HG02938 (cell line): ENCODE measurements around the gene CDC25A.

Experiments
- ATAC-seq: cut with Tn5 transposase; IDR thresholded peaks from one replicate; pipeline ENCODE4 v1.9.1; 2021; ENCODE audit warnings: mild to moderate bottlenecking, moderate library complexity; ENCODE audit not compliant: unreplicated experiment

Gene CDC25A

DNA sequence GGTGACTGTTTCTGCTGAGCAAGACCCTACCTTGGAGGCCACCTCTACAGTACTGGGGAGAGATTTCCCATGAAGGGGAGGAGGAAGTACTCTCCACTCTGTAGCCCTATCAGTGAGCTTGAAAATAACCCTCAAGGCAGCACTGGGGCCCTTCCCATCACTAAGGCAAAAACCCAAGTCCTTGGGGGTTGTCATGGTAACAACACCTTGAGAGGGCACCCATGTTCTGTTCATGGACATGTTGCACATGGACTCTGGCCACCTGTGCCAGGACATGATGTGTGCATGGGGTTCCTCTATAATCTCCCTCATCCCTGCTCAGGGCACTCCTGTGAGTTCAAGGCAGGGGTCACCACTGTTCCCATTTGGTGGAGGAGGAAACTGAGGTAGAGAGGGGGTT is 10.9 kb upstream of the CDC25A start:
- no peak for ATAC-seq

DNA sequence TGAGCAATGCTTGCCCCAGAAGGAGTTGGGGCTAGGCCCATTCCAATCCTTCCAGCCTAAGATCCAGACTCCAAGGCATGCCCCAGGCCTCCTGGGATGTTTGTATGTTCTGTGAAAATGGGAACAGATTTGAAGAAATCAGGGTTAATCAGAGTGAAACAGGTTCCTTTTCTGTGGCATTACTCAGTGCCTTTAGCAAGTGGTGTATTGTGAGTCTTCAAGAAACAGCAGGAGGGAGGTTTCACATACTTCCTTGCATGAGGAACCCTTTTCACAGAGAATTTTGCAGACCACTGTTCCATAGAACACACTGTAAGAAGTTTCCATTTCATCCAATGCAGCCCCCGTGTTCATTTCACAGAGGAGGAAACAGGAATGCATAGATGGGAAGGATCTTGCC is 8.4 kb upstream of the CDC25A start:
- ATAC-seq: no peak

DNA sequence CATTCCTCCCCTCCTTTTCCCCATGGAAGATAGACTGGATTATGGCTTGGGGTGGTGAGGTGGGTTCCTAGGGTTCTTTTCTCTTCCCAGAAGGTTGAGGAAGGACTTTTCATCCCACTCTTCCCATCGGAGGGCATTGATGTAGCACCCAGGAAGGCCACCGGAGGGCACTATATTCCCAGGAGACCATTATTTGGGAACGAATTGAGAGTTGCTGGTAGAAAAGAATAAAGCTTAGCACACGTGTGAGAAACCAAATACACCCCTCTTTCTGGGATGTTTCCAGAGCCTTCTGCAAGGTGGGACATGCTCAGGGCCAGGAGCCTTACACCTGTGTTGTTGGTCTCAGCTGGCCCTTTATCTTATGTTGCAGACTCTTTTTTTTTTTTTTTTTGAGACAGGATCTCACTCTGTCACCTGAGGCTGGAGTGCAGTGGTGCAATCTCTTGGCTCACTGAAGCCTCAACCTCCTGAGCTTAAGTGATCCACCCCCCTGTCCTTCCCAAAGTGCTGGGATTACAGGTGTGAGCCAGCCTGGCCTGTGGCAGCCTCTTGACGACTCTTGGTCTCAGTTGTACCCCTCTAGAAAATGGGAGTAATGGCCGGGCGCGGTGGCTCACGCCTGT is 6.3 kb upstream of the CDC25A start:
- ATAC-seq: no peak

DNA sequence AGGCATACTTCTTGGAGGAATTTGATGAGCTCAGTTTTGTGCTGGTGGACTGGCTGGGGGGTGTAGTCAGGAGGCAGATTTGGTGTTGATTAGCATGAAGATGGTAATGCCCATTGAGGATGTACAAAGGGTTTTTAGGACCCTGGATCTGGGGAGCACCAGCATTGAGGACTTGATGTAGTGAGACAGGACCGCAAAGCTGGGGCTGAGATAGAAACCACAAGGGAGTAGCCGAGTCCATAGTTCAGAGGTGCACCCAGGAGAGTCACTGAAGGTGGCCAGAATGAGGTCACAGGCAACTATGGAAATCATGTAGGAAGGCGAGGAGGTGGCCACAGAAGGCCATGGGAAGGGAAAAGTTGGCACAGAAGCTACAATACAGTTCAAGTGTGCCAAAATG is 2.7 kb upstream of the CDC25A start:
- no peak for ATAC-seq

DNA sequence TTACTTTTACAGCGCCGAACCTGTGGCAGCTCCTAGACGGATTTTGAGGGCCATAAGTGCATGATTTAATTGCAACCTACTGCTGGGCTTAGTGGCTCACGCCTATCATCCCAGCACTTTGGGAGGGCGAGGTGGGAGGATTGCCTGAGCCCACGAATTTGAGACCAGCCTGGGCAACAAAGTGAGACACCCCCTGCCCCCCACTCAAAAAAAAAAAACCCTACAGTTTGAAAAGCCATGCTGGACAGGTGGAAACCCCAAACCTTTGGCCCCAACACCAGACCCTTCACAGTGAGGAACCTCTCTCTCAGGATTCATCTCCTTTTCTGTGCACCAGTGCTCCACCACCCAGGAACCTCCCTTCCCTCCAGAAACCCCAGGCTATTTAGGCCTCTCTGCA is 1.1 kb upstream of the CDC25A start:
- no peak for ATAC-seq

DNA sequence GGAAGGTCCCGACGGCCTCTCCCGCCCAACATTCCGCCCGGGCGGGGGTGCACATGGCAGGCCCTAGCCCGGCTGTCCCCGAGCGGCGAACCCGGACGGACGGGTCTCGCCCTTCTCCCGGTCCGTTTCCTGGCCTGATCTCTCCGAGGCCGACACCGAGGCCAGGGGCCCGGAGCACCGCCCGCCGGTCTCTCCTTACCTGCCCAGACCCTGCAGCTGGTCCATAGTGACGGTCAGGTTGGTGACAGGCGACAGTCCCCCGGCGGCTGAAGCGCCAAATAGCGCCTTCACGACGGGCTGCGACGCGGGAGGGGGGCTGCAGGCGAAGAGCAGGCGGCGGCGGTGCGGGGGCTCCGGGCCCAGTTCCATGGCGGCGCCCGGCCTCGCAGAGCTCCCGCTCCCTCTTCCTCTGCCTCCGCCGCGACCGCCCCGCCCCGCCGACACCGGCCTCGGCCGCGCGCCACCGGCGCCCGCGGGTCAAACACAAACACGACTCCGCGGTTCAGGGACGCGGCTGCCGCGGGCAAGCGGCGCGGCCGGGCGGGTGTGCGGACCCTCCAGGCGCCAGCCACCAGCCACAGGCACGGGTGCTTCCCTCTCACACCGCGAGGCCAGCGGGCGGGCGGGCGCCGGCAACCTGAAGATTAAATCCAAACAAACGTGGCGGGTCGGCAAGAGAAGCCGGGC is 495 bp downstream of the CDC25A start:
- peak; percentile 24 for ATAC-seq

DNA sequence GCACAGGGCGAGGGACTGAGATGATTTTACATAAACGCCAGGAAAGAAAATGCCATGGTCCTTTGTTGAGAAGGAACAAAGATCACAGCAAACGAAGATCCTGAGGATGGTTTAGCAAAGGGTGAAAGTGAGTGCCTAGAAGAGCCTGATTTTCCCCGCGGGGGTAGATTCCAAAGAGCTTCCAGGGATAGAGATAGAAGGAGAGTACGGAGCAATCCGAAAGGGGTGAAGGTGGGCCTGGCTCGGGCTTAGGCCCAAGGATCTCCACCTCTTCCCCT is 977 bp downstream of the CDC25A start:
- no peak for ATAC-seq

DNA sequence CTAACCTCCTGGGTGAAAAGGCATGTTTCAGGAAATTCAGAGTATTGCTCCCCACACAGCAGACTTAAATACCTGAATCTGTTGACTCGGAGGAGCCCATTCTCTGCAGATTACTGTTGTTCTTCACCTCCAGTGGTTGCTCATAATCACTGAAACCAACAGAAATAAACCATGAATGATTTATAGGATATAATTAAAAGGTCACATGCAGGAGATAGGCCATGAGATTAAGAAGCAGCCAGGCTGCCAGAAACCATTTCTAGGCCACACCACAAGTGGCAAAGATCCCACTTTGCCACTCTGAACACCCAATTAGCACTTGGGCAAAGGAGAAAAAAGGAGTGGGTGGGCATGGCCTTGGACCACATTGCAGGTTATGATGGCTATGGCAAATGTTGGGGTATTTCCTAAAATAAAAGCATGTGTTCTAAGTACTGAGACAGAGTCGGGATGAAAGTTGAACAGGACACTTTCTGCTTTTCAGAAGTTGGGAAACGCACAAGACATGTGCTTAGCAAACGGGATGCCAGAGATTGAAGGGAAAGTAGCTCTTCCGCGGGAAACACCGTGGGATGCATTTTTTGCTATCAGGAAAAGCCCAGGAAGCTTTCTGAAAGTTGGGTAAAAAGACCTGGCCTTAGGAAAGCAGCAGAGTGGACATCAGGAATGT is 1.5 kb downstream of the CDC25A start:
- ATAC-seq: no peak

DNA sequence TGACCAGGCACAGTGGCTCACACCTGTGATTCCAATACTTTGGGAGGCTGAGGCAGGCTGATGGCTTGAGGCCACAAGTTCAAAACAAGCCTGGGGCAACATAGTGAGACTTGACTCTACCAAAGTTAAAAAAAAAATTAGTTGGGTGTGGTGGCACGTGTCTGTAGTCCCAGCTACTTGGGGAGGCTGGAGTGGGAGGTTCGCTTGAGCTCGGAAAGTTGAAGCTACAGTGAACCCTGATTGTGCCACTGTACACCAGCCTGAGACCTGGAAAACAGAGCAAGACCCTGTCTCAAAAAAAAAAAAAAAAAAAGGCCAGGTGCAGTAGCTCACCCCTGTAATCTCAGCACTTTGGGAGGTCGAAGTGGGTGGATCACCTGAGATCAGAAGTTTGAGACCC is 3.1 kb downstream of the CDC25A start:
- no peak for ATAC-seq

DNA sequence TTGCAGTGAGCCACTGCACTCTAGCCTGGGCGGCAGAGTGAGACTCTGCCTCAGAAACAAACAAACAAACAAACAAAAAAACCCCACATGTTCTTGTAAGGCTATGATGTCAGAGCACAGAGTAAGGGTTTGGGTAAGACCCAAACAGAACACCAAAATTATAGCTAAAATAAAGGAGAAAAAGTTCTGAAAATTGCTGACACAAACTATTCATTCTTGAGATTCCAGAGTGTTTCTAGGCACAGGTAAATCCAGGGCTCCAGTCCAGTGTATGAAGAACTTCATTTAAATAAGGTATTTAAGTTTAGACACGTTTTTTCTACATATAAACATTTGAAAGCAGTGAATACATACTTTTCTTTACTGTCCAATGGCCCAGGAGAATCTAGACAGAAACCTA is 3.9 kb downstream of the CDC25A start:
- no peak for ATAC-seq

DNA sequence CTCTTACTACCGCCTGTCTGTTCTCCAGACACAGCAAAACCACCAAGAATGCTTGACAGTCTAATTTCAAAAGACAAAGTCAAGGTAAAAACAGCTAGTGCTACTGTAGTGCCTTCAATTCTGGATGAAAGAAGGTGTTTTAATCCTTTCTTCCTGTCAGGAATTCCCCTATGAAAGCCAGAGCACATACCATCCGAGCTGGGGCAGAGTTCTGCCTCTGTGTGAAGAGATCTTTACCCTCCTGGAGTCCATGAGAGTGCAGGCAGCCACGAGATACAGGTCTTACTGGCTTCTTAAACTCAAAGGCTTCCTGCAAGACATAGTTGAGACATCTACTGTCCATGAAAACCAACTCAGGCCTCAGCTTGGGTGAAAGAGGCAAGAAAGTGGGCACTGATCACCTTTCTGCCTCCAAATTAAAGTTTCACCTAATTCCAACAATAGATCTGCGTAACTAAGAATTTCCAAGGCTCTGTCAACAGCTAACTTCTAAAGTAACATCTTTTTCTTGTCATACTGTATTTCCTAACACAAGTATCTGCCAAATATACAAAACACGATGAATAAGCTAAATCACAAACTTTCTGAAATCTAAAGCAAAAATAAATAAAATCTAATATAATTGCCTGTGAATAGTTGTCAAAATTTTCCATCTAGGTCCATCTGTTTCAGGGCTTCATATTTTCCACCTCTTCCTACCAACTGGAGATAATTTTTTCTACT is 7.5 kb downstream of the CDC25A start:
- ATAC-seq: no peak

DNA sequence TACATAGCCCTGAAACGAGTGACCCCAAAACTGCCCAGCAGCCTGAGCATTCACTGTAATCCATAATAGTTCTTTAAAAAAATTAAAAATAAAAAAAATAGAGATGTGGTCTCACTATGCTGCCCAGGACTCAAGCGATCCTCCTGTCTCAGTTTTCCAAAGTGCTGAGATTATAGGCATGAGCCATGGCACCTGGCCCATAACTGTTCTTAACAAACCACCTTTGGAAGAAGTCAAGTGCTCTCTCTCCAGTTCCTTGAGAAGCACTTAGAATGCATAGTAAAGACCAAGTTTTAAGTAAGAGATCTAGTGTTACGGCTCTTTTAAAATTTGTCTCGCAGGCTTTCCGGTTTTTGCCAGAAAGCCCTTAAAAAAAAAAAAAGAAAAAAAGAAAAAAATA is 8.2 kb downstream of the CDC25A start:
- no peak for ATAC-seq

DNA sequence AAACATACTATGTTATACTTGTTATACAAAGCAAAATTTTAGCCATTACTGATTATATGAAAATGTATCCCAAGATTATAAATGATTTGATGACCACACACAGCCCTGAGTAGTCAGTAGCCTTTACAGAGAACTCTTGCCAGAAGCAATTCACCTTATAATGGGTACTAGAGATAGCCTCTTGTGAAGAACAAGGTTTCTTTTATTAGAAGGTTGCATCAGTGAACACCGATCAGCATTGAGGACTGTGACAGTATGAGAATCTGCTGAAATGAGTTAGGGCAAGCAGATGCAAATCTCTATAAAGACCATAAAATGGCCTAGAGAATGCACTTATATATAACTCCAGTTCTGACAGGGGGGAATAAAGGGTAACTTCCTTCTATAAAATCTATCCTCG is 10.1 kb downstream of the CDC25A start:
- ATAC-seq: no peak

DNA sequence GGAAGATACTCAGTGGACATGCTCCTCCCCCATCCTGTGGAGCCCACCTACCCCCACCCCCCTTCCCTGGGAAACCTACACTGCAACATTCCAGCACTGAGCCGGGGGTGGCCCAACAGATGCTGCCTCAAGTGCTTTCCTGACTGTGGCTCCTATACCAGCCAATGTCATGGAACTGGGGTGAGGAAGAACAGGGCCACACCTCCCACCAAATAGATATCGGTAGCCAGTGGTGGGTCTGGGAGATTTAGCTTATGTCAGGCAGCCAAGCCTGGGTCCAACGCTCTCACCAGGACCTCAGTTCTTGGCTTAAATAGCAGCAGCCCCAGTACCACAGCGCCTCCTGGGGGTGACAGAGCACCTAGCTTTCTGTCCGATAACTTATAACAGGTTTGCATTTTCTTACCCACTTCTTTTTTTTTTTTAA is 30.3 kb downstream of the CDC25A start:
- no peak for ATAC-seq

DNA sequence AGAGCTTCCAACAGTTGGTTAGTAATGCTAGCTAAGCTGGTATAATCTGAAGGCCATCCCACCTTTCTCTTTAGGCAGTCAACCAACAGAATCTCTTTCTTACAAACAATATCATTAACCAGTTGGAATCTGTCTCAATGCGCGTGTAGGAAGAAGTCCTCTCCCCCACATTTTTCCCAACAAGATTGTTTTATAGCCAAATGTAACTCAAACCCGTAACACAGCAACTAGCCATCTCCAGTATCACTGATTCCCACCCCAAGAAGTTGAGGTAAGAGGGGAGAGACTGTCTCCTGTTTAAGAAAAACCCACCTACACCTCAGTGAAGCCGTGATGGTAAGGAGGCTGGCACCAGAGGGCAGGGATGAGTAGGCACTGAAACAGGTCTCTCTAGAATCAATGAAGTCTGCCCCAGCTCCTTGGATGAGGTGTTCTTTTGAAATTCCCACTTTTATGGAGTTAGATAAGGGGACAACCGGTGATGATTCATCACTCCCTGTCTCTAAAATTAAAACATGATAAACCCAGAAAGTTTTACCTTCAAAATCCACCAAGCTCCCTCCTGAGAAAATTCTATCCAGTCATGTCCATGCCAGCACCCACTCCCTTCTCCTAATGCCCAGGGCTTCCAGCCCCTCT is 30.9 kb downstream of the CDC25A start:
- ATAC-seq: no peak

DNA sequence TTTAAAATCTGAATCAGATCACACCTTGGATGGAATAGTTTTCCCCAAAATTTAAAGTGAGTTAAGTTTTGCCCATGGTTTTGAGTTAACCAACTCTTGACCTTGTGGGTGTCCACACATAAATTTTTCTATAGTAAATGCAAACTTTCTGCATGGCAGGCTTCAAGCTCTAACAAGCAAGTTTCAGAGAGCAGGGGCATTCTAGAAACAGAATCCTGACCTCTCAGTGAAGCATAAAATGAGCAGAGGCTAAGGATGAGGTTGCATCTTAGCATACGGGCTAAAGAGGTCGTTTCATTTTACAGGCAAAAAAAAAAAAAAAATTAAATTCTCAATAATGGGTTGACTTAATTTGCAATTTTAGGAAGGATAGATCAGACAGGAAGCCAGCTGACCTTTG is 32.1 kb downstream of the CDC25A start:
- no peak for ATAC-seq

DNA sequence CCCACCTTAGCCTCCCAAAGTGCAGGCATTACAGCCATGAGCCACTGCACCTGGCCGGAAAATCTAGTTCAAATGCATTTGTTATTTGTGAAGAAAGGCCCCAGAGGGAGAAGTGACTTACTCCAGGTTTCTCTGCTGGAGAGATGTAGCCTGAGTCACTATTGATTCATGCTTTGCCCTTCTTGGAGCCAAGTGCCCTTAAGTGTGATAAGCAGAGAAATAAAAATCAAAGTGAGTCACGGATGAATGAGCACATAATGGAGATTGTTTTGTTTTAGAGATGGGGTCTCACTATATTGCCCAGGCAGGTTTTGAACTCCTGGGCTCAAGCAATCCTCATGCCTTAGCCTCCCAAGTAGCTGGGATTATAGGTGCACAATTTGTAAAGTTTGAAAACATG is 33.1 kb downstream of the CDC25A start:
- ATAC-seq: no peak

DNA sequence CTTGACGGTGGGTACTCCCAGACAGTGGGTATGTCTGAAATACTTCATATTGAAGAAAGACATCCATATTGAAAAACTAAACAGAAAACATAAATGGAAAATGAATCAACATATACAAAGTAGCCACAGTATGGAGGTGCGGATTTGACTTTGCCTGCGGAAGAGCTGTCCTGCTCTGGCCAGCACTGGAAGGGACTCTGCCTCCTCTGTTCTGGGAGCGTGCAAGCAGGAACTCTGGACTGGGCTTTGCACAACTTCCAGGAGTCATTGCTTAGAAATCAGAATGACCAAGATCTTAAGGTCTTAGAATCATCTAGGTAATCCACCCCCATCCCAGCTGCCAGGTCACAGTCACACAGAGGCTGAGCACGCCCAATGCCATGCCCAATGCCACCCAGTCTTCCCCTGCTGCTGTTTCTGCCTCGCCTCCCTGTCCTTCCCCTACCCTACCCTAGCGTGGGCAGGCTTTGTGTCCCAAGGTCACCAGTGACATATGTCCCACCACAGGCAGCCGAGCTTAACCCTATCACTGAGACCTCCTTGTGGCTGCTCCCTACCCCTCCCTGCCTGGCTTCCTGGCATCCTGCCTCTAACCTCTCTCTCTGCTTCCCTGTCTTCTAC is 36.3 kb downstream of the CDC25A start:
- ATAC-seq: no peak

DNA sequence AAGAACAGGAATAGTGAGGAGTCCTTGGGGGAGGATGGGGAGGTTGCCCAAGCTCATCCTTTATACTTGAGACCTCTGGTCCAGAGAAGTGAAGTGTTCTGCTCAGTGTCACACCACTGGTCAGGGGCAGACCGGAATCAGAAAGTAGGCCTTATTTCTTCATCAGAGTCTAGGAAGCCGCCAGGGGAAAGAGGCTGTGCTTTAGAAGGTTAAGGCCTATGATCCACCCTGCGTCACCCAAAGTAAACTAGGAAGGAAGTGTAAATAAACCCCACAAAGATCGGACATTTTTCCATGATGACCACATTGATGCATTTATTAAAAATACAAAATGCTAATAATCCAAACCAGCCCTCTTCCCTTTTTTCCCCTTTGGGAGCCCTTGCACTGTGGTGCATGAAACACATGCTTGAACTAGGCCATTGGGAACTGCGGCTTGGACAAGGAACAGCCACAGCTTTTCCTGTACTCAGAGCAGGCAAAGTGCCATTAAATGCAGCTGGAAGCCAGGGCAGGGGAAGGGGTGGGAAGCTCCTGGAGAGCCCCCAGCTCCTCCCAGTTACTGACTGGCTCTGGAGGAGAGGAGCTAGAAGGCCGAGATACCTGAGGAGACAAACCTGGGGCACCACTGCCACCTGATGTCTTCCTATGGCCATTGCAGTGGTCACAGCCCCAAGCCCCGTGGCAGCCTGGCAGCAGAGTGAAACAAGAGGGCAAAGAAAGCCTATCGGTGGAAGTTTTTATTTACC is 37.0 kb downstream of the CDC25A start:
- ATAC-seq: no peak

DNA sequence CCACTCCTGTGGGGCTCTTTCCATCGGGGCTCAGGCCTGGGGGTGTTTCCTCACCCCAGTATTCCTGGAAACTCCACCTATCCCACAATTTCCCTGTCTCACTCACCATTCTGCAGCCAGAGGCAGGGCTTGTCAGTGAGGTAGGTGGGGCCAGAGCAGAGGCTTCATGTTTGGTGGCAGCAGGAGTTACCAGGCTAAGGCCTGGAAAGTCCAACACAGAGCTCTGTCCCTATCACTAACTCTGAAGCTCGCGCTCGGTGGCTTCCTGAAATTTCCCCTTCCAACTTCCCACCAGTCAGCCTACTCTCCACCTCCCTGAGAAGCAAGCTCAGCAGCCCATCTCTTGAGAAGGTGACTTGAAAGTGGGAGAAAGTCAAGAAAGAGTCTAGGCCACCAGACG is 44.2 kb downstream of the CDC25A start:
- no peak for ATAC-seq
